Stomach (tissue), 9 donors: ENCODE data around the gene GPR180. TPM values are rescaled to one million over a fixed set of nuclear protein-coding genes. Genes with fewer than 3 reads are reported as not detected.

ENCODE experiments used
- DNase-seq, 2 donors: peaks; one replicate each; pipeline versions ENCODE4 v3.0.0 to v3.0.0-alpha.2; 2013 to 2019
- H3K27ac ChIP-seq, 5 donors: fragments of 200-600 bp in 4 of 5; sonication (generic) in 4 of 5; one replicate each; pipeline ENCODE4 v1.5.1; 2013 to 2019; ENCODE audit warnings: mild to moderate bottlenecking in 1 of 5, moderate library complexity in 1 of 5
- H3K27me3 ChIP-seq, 3 donors: fragments of 200-600 bp; sonication (generic); one replicate each; pipeline ENCODE4 v1.5.1; 2017 to 2019; ENCODE audit warnings: mixed run types in 1 of 3
- H3K36me3 ChIP-seq, 4 donors: fragments of 200-600 bp; sonication (generic); 1 replicate in 3 of 4; 2 replicates in 1 of 4; pipeline ENCODE4 v1.5.1; 2016 to 2019
- H3K4me1 ChIP-seq, 4 donors: fragments of 200-600 bp; sonication (generic); one replicate each; pipeline ENCODE4 v1.5.1; 2016 to 2019
- H3K4me3 ChIP-seq, 4 donors: fragments of 200-600 bp; sonication (generic) in 3 of 4; one replicate each; pipeline ENCODE4 v1.5.1; 2016 to 2019; ENCODE audit warnings: mild to moderate bottlenecking in 1 of 4
- H3K9me3 ChIP-seq, 4 donors: fragments of 200-600 bp; sonication (generic); one replicate each; pipeline ENCODE4 v1.5.1; 2016 to 2019
- CTCF ChIP-seq, 7 experiments: fragments of 450-650 bp in 4 of 7; fragments of 200-600 bp in 3 of 7; sonication (generic) in 3 of 7; IDR thresholded peaks; one replicate each; pipeline ENCODE4 v1.5.1; 2016 to 2019; ENCODE audit warnings: antibody characterized with exemption in 7 of 7, control low read depth in 2 of 7, mild to moderate bottlenecking in 1 of 7
- EP300 ChIP-seq: sonication (generic); formaldehyde crosslinking; IDR thresholded peaks from one replicate; pipeline ENCODE4 v1.6.1; 2017; ENCODE audit warnings: antibody characterized with exemption
- POLR2A ChIP-seq, 4 donors: fragments of 450-650 bp; IDR thresholded peaks; one replicate each; pipeline ENCODE4 v1.6.1; 2016; ENCODE audit warnings: antibody characterized with exemption in 4 of 4, control low read depth in 2 of 4, mild to moderate bottlenecking in 1 of 4, moderate library complexity in 1 of 4
- POLR2AphosphoS5 ChIP-seq, 3 donors: sonication (generic); formaldehyde crosslinking; IDR thresholded peaks; one replicate each; pipeline ENCODE4 v1.6.1; 2016; ENCODE audit warnings: antibody characterized with exemption in 3 of 3
- WGBS, 5 donors: extraction: QIAGEN DNeasy Blood & Tissue Kit in 3 of 5; methylation state at CpG; one replicate each; pipeline versions ENCODE4 v1.1.5 to v1.1.7; 2013 to 2018; 5-methylcytosine and 5-hydroxymethylcytosine counted together
- intact Hi-C: fragments of 100-400 bp; cut with DNase I; formaldehyde crosslinking; loops from one replicate; pipeline ENCODE4 v1.15.1; 2023; ENCODE audit warnings: low total_unique reads
- polyA plus RNA-seq, 3 donors: library from polyadenylated mRNA; stranded (reverse); fragments of 200-250 nt; gene quantifications; one replicate each; pipeline ENCODE4 v1.2.3, GENCODE V29; 2013
- total RNA-seq, 5 donors: library from RNA; depleted of rRNA; stranded (reverse); fragments of >200 nt; gene quantifications; one replicate each; pipeline versions ENCODE4 v1.1.0 to v1.2.3, GENCODE V29; 2014 to 2016
- donor health status: healthy with polysubstance abuse.
- donor health status: Bipolar disorder and iron deficiency.
- donor health status: healthy.

Gene GPR180
- total and polyA plus RNA-seq, 8 donors, result under 0.01 to 12.9 (median 1.7) TPM

- H3K4me1 ChIP-seq, result no peaks in the 10 kb centered on the region
- H3K4me3 ChIP-seq, result no peak overlapping the region
- H3K27ac ChIP-seq, result no peak overlapping the region
- TF ChIP-seq POLR2AphosphoS5 (IDR thresholded peaks at IDR 0.05) (no peak), CTCF (IDR thresholded peaks at IDR 0.05) (peak in 4 of 7 experiments; percentile 40 to 62 (median 54)), EP300 (no peak), POLR2A (IDR thresholded peaks at IDR 0.05) (no peak)
- H3K36me3 ChIP-seq, result peaks cover 9 to 52% (median 36%) of the 10 kb centered on the region in 4 donors
- WGBS, 5 donors, result 59 to 66% (median 60%) methylated on average over 4 of the region's 4 CpGs
- H3K27me3 ChIP-seq, result no peaks in the 10 kb centered on the region
- intact Hi-C loops, result loop anchor here (10.0 kb wide), 1 partner anchor 183 kb away; no protein-coding TSS in a partner anchor
- no peaks in the 10 kb centered on the region for H3K9me3 ChIP-seq
- DNase-seq, result peak in 1 of 2 donors; percentile 65
These were observed 15.8 kb downstream of the GPR180 start for GRCh38 chr13:94617389-94618000.

- Histone ChIP-seq H3K4me3 (no peak overlapping the region), H3K27ac (no peak overlapping the region), H3K4me1 (no peaks in the 10 kb centered on the region), H3K36me3 (peaks cover 14 to 57% (median 42%) of the 10 kb centered on the region in 4 donors), H3K9me3 (no peaks in the 10 kb centered on the region), H3K27me3 (no peaks in the 10 kb centered on the region)
- 87 to 92% (median 89%) methylated on average over 2 of the region's 2 CpGs for WGBS, 5 donors
- intact Hi-C loops, result no loop called here
- TF ChIP-seq POLR2AphosphoS5 (IDR thresholded peaks at IDR 0.05), result no peak
- TF ChIP-seq CTCF (IDR thresholded peaks at IDR 0.05), result peak in 4 of 7 experiments; percentile 42 to 61 (median 46)
- peak in 1 of 2 donors; percentile 74 for DNase-seq
These were observed 18.7 kb downstream of the GPR180 start for GRCh38 chr13:94620286-94620896.

- 77 to 99% (median 95%) methylated on average over 2 of the region's 2 CpGs for WGBS, 5 donors
- Histone ChIP-seq H3K36me3 (peaks cover 14 to 73% (median 57%) of the 10 kb centered on the region in 4 donors), H3K27me3 (no peaks in the 10 kb centered on the region), H3K9me3 (no peaks in the 10 kb centered on the region), H3K4me3 (no peak overlapping the region), H3K27ac (no peak overlapping the region), H3K4me1 (no peaks in the 10 kb centered on the region)
- no peak for DNase-seq
- TF ChIP-seq EP300 (no peak), POLR2AphosphoS5 (IDR thresholded peaks at IDR 0.05) (no peak), POLR2A (IDR thresholded peaks at IDR 0.05) (no peak), CTCF (IDR thresholded peaks at IDR 0.05) (no peak)
- intact Hi-C loops, result no loop called here
These were observed 20.7 kb downstream of the GPR180 start for GRCh38 chr13:94622344-94622743.

GRCh38 chr13:94623316-94623715 is 21.7 kb downstream of the GPR180 start:
- Histone ChIP-seq H3K4me1 (no peaks in the 10 kb centered on the region), H3K9me3 (no peaks in the 10 kb centered on the region), H3K27ac (no peak overlapping the region), H3K4me3 (no peak overlapping the region), H3K36me3 (peaks cover 14 to 82% (median 62%) of the 10 kb centered on the region in 4 donors), H3K27me3 (no peaks in the 10 kb centered on the region)
- no peak for TF ChIP-seq POLR2AphosphoS5 (IDR thresholded peaks at IDR 0.05)
- no peak for TF ChIP-seq CTCF (IDR thresholded peaks at IDR 0.05)
- no peak for TF ChIP-seq POLR2A (IDR thresholded peaks at IDR 0.05)
- TF ChIP-seq EP300, result no peak
- DNase-seq, result no peak
- 78 to 88% (median 81%) methylated on average over 4 of the region's 4 CpGs for WGBS, 5 donors
- intact Hi-C loops, result no loop called here
